Measurements from ENCODE around the gene FAM24B. TPM values are rescaled to one million over a fixed set of nuclear protein-coding genes. Genes with fewer than 3 reads are reported as not detected.

The FAM24B gene
- total RNA-seq, 3 donors from 2014 or later: 3.7 to 6.6 (median 5.4) TPM

DNA sequence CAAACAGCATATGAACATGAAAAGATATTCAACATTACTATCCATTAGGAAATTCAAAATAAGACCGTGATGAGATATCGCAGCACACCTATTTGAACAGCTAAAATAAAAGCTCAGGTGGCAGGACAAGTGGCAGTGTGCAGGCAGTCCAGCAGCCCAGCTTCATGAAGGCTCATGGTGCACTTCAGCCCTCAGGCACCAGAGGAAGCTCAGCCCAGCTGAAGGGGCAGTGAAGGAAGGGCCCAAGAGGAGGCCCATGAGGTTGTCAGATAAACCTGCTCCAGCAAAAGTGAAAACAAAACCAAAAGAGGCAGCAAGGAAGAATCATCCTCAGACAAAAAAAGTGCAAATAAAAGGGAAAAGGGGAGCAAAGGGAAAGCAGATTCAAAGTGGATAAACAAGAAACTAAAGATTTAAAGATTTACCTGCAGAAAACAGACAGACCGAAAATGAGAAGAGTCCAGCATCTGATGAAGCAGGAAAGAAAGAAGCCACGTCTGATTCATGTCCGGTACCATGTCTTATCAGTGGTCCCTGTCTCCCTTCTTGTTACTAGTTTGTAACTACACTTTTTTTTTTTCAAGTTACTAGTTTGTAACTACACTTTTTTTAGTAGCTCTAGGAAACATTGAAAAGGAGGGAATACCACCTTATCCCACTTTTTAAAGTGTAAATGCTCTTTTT is 15.0 kb upstream of the FAM24B start:
- TF ChIP-seq, protein P1, sequence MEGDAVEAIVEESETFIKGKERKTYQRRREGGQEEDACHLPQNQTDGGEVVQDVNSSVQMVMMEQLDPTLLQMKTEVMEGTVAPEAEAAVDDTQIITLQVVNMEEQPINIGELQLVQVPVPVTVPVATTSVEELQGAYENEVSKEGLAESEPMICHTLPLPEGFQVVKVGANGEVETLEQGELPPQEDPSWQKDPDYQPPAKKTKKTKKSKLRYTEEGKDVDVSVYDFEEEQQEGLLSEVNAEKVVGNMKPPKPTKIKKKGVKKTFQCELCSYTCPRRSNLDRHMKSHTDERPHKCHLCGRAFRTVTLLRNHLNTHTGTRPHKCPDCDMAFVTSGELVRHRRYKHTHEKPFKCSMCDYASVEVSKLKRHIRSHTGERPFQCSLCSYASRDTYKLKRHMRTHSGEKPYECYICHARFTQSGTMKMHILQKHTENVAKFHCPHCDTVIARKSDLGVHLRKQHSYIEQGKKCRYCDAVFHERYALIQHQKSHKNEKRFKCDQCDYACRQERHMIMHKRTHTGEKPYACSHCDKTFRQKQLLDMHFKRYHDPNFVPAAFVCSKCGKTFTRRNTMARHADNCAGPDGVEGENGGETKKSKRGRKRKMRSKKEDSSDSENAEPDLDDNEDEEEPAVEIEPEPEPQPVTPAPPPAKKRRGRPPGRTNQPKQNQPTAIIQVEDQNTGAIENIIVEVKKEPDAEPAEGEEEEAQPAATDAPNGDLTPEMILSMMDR (IDR thresholded peaks at IDR 0.05): no peak
- TF ChIP-seq POLR2A (IDR thresholded peaks at IDR 0.05): no peak
- Histone ChIP-seq H3K27me3 (no peaks in the 10 kb centered on the region), H3K36me3 (no peaks in the 10 kb centered on the region), H3K4me1 (no peaks in the 10 kb centered on the region), H3K27ac (no peak overlapping the region), H3K9me3 (no peaks in the 10 kb centered on the region), H3K4me3 (no peak overlapping the region)
- no peak for DNase-seq (ENCODE audit: low spot score in 2 of 2)
- intact Hi-C loops (cut with DNase I; ENCODE audit: low total_unique reads): no loop called here

DNA sequence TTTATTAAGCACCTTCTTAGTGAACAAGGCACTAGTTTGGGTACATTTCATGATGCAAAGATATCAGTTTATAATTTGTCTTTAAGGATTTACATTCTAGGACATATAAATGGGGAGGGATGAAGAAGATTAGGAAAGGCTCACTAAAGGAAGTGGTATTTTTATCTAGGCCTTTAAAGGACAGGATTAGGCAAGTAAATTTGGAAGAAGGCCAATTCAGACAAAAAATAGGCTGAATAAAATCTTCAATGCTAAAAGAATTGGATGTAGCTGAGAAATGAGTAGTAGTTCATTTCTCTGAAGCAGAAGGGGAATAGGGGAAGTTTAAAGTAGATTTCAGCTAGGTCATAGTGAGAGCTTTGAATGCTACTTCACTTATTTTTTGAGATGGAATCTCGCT is 4.8 kb upstream of the FAM24B start:
- no peak for DNase-seq (ENCODE audit: low spot score in 2 of 2)
- Histone ChIP-seq H3K4me3 (no peak overlapping the region), H3K9me3 (no peaks in the 10 kb centered on the region), H3K27me3 (no peaks in the 10 kb centered on the region), H3K27ac (no peak overlapping the region), H3K4me1 (no peaks in the 10 kb centered on the region), H3K36me3 (no peaks in the 10 kb centered on the region)
- TF ChIP-seq, protein P1 (IDR thresholded peaks at IDR 0.05): no peak
- TF ChIP-seq POLR2AphosphoS5 (IDR thresholded peaks at IDR 0.05): no peak
- no peak for TF ChIP-seq POLR2A (IDR thresholded peaks at IDR 0.05)
- intact Hi-C loops (cut with DNase I; ENCODE audit: low total_unique reads): no loop called here

DNA sequence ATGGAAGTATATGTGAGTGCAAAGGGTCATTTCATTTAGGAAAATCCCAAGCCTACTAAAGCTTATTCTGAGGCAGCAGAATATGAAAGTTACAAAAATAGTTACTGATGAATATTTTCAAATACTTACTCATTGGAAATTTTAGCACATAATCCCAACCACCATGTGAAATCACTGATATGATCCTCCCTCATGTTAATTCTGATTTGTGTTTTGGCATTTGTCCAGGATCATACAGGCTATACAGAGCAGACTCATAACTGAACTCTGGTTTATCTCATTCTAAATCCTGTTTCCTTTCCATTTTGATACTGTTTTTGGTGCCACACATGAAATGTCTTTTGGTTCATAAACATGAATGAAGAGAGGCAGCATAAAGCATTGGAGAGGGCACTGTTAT is 3.4 kb upstream of the FAM24B start:
- intact Hi-C loops (cut with DNase I; ENCODE audit: low total_unique reads): no loop called here
- H3K27me3 ChIP-seq: no peaks in the 10 kb centered on the region
- no peaks in the 10 kb centered on the region for H3K9me3 ChIP-seq
- H3K4me1 ChIP-seq: no peaks in the 10 kb centered on the region
- TF ChIP-seq, protein P1 (IDR thresholded peaks at IDR 0.05): no peak
- TF ChIP-seq POLR2A (IDR thresholded peaks at IDR 0.05) (no peak), POLR2AphosphoS5 (IDR thresholded peaks at IDR 0.05) (no peak)
- no peaks in the 10 kb centered on the region for H3K36me3 ChIP-seq
- no peak overlapping the region for H3K4me3 ChIP-seq
- no peak overlapping the region for H3K27ac ChIP-seq
- DNase-seq (ENCODE audit: low spot score in 2 of 2): no peak

DNA sequence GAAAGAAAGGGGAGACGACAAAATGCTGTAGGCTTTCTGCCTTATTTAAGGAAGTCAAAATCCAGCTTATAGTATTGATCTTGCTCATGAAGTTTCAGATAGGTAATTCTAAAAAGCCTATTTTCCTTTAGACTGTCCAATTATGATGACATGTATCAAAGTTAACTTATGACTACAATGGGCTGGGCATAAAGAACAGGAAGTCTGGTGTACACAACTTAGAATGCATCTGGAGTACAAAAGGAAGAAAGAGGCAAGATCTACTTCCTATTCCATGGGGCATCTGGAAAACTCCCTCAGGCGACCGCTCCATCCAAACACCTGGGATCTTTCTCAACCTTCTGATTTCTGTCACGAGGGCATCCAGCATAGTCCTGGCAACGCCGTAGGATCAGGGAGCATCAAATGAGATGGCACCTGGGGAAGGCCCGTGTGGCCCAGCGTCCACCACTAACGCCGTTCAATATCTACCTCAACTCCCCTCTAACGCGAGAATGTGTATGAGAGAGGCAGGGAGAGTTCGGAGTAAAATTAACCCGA is 512 bp downstream of the FAM24B start:
- intact Hi-C loops (cut with DNase I; ENCODE audit: low total_unique reads): no loop called here
- no peak for TF ChIP-seq POLR2A (IDR thresholded peaks at IDR 0.05)
- TF ChIP-seq, protein P1 (IDR thresholded peaks at IDR 0.05): no peak
- Histone ChIP-seq H3K4me1 (no peaks in the 10 kb centered on the region), H3K27me3 (no peaks in the 10 kb centered on the region), H3K4me3 (peak overlapping the region; percentile 57 to 75 (median 73)), H3K9me3 (no peaks in the 10 kb centered on the region), H3K36me3 (no peaks in the 10 kb centered on the region), H3K27ac (peak overlapping the region; percentile 52 to 65)
- DNase-seq (ENCODE audit: low spot score in 2 of 2): no peak

DNA sequence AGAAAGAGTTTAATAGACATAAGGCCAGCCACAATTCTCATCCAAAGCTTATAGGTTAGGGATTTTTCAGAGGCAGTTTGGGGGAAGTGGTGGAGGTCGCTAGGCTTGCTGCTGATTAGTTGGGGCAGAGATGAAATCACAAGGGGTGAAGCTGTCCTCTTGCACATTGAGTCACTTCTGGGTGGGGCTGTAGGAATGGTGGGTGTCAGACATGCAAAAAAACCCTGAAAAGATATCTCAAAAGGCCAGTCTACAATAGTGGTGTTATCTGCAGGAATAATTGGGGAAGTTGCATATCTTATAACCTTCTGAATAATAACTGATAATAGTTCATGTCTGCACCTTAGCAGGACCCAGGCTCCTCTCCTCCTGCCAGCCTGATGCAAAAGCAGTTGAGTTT is 2.1 kb downstream of the FAM24B start:
- Histone ChIP-seq H3K36me3 (no peaks in the 10 kb centered on the region), H3K27me3 (no peaks in the 10 kb centered on the region), H3K9me3 (no peaks in the 10 kb centered on the region), H3K4me3 (no peak overlapping the region), H3K27ac (no peak overlapping the region), H3K4me1 (no peaks in the 10 kb centered on the region)
- TF ChIP-seq, protein P1 (IDR thresholded peaks at IDR 0.05): no peak
- TF ChIP-seq POLR2AphosphoS5 (IDR thresholded peaks at IDR 0.05): no peak
- DNase-seq (ENCODE audit: low spot score in 2 of 2): no peak
- intact Hi-C loops (cut with DNase I; ENCODE audit: low total_unique reads): no loop called here
